Stimulated activated CD4-positive, alpha-beta T cell treated with anti-CD3 and anti-CD28 coated beads, Interleukin-1b, Interleukin-23, amount 100 ng/mL, for 1 hour (primary cell): ENCODE measurements around the gene NDST4.

Source experiments
- DNase-seq, 2 donors: peaks; one replicate each; pipeline ENCODE4 v3.0.0-alpha.2; 2020; ENCODE audit warnings: low read depth in 2 of 2

Gene NDST4

GRCh38 chr4:115113506-115114106 is at the start of gene NDST4:
Gene NDST4, minus strand, starts transcription at chr4:115113620. Its CDS starts 36,584 bp downstream, at chr4:115077036.
- no peak for DNase-seq

DNA sequence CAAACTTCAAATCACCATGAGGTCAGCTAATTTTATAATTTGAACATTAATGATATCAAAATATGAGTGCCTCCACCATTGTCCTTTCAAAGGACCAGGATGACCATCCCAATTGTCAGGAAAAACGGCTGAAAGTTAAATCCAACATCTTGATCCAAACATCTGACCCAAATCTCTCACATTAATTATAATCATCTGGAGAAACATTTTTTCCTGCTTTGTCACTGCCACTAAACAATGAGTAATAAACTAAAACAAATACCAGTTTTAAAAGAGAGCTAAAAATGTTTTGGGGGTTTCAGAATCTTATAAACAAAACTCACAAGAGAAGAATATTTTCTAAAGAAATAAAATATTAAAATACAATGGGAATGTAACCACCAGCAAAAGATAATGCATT is 45.7 kb upstream of the NDST4 start:
- DNase-seq: no peak

- DNase-seq: no peak
Observed at GRCh38 chr4:115158296-115158695, 44.9 kb upstream of the NDST4 start.

- no peak for DNase-seq
Observed at GRCh38 chr4:115154826-115155225, 41.4 kb upstream of the NDST4 start.

- no peak for DNase-seq
Observed at GRCh38 chr4:115152965-115153364, 39.5 kb upstream of the NDST4 start.

DNA sequence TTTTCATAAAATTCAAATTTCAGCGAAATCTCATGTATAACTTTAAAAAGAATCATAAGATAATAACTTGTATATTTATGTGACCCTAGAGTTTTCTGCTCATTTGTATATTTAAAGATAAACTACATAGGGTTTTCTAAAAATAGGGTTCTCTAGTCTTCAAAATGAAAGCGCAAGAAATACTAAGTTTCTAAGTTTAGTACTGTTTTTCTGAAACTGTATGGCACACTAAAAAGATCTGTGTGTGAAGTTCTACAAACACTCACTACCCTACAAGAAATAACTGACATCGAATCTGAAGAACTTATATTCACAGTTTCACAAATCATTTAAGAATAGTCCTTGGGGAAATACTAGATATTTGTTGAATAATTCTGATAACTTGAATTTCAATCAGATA is 38.7 kb upstream of the NDST4 start:
- DNase-seq: no peak

- DNase-seq: no peak
Observed at GRCh38 chr4:115149106-115149505, 35.7 kb upstream of the NDST4 start.

- DNase-seq: no peak
Observed at GRCh38 chr4:115145393-115146160, 32.2 kb upstream of the NDST4 start.

- DNase-seq: no peak
Observed at GRCh38 chr4:115128037-115128436, 14.6 kb upstream of the NDST4 start.

DNA sequence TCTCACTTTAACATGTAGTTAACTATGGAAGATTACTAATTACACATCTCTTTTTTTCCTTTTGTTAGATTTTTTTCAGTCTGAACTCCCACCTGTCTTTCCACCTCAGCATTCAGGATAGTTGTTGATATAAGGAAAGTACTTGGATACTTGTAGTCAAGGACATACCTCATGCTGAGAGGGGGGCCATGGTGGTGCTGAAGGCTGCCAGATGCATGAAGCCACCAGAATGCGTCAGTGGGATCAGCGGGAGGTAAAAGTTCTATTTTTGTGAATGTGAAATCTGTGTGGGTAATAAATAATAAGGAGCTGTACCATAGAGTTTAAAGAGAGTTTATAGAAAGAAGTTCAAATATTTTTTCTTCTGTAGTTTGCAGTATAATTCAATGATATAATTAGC is 13.1 kb upstream of the NDST4 start:
- DNase-seq: no peak

GRCh38 chr4:115121351-115122043 is 8.1 kb upstream of the NDST4 start:
- no peak for DNase-seq

DNA sequence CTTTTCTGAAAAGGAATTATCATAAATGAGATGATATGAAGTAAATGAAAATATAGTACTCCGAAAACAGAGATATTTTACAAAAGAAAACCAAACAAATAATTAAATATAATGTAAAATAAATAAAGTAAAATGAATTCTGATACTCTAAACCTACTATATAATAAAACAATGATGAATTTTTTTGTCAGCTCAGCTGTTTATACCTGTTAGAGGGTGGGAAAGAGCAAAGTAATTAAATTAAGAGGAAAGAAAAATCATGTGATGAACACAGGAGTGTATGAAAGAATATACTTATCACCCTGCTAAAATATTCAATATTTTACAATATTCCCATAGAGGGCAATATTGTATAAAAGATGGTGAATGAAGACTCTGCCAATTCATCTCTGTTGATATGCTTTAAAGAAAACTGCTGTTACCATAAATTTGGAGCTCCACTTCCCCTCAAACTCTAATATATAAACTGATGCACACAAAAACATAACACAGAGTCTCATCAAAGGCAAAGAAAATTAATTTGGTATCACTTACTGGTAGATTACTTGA is 6.5 kb upstream of the NDST4 start:
- DNase-seq: no peak

GRCh38 chr4:115117651-115118050 is 4.2 kb upstream of the NDST4 start:
- DNase-seq: no peak

DNA sequence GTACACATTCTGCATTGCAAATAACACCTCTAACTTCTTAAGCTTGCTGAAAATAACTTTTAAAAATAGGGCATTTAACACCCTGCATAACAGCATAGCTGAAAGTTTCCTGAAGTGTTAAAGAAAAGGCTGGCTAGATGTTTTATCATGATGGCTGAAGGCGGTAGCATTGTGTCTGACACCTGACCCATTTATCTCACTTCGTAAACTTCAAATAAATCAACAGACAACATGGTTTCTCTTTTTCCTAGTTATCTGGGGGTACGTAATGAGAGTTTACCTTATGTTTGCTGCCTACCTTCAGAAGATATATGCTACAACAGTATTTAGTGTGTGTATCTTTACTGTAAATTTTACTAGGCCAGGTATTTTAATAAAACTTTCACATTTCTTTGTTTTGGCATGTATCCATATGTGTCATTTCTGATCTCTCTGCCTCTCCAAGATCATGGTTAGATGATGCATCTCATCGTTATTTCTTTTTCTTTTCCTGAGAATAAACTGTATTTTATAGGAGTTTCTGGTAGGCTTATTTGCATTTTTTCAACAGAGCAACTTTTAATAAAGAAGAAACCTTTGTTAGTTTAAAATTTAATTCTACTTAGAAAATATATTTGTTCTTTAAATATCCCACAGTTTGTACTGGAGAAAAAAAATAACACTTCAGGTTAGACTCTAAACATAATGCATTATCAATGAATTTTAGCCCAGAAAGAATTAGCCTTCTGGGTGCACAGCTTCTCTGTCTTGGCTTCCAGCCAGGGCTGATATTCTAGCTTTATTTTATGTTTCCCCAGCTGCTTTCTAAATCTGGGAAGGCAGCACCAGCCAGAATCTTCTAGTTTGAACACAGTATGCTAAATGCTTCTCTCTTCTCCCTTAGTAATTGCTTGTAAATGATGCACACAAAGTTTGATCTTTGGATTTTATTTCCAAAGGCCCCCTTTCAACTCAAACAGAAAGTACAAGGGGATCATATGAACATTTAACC is 2.9 kb downstream of the NDST4 start:
- no peak for DNase-seq

GRCh38 chr4:115108850-115109249 is 4.6 kb downstream of the NDST4 start:
- DNase-seq: no peak

- DNase-seq: no peak
Observed at GRCh38 chr4:115107411-115107810, 6.0 kb downstream of the NDST4 start.

DNA sequence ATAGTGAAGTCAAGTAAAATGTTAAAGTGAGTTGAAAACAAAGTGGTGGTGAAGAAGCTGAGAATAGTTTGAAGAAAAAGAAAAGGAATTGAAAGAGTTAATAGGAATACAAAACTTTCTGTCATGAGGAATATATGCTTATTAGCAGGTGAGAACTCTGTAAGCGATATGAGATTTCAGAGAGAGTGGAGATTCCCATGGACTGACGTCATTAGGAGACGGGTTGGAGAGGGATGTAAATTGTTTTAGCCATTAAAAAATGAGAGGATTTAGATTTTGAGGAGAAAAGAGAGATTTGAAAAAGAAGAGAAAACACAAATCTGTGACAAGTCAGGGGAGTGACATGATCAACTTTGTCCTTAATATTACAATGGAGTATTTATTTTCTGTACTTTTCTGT is 11.7 kb downstream of the NDST4 start:
- DNase-seq: no peak

DNA sequence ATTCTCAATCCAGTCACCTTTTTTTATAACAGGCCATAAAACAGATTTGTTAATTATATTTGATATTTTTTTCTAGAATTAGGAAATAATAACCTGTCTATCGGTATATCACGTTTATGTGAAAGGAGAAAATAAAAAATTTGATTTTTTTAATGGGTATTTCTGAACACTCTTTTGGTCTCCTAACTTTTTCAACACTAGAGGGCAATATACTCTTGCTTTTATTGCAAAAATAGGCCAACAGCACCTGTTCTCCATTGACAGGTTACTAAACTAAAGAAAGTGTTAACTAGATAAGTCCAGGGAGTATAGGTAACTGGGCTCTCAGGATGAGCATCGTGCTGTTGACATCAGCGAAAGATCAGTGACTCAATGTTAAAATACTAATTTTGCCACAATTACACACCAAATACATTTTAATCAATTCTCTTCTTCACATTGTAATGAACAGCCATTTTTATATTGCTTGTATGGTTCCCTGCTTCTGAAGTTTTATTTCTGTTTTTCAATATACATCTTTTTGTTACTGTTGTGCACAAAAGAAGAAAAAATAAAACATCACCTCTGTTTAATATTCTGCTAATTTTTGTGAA is 22.8 kb downstream of the NDST4 start:
- DNase-seq: no peak

GRCh38 chr4:115082633-115083032 is 30.8 kb downstream of the NDST4 start:
- DNase-seq: no peak

DNA sequence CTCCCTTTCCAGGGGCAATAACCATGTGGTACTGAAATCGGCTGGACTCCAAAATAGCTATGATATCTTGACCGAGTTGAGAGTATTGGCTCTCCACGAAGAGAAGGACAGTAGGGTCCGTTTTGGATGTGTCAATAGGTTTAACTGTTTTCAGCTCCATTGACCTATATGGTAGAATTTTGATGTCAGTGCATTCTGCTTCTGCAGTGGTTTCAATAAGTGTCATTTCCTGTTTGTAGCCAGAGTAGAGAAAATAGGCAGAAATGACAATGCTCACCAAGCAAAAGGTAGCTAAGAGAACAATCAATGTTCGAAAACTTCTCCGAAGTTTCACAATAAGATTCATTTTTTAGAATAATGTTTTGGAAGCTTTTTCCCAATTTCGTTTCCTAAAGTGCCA is 36.7 kb downstream of the NDST4 start:
- DNase-seq: no peak

GRCh38 chr4:115058533-115058932 is 54.9 kb downstream of the NDST4 start:
- no peak for DNase-seq
